HPDE6-E6E7 (cell line): ENCODE measurements around the gene MANSC4.

Experiments
- DNase-seq: peaks from one replicate; pipeline ENCODE4 v3.0.0; 2011; ENCODE audit warnings: missing footprints; ENCODE audit errors: extremely low spot score

Gene MANSC4

GRCh38 chr12:27779920-27780611 lies at the start of gene MANSC4, which contains the start of gene KLHL42:
Gene MANSC4 (minus strand): TSS chr12:27780236. CDS start chr12:27771276, 8,960 bp downstream.
Gene KLHL42 (plus strand): TSS chr12:27780233. CDS start chr12:27780331, 98 bp downstream.
- DNase-seq = peak; percentile 59

DNA sequence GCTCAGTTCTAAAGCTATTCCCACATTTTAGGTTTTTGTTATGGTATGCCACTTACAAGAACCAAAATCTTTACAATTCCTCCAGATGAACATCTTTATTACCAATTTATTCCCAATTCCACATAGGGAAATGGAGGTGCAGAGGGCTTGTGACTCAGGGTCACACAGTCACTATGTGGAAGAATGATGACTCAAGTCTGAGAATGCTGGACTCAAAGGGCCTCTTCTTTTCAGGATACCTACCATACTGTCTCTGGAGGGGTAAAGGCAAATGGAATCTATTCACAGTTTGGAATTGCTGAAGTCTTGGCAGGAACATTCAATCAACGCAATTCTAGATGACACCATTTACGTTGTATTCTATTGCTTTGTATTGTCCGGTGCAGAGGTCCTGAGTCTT lies 48.2 kb upstream of the MANSC4 start:
- peak; percentile 37 for DNase-seq

- DNase-seq = no peak
Measured at GRCh38 chr12:27826076-27826475, 46.0 kb upstream of the MANSC4 start.

GRCh38 chr12:27824126-27824842 lies 44.2 kb upstream of the MANSC4 start:
- DNase-seq = no peak

- DNase-seq = no peak
Measured at GRCh38 chr12:27823038-27823437, 43.0 kb upstream of the MANSC4 start.

DNA sequence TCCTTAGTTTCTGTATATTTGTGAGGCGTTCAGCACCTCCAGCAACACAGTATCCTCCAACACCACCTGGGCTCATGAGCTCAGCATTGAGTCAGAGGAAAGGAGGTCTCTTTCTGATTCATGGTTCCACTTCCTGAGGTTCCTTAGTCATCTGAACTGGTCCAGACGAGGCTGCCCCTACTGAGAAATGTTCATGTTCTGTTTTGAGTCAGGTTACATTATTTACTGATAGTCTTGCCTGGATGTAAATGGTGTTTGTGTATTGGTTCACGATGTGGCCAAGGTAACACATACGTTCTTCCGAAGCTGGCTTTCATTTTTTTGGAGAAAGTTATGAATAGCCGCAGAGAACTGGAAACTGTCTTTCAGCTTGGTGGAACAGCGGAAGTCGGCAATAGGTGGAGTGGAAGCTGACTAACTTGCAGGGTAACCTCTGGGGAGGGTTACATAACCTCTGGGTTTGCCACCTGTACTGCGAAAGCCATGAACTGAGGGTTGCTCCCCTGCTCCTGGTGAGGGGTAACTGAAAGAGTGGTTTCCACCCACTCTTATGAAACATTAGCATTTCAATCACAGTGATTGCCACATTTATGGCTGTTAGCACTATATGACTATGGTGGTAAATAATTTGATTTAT lies 42.2 kb upstream of the MANSC4 start:
- DNase-seq = peak; percentile 94

DNA sequence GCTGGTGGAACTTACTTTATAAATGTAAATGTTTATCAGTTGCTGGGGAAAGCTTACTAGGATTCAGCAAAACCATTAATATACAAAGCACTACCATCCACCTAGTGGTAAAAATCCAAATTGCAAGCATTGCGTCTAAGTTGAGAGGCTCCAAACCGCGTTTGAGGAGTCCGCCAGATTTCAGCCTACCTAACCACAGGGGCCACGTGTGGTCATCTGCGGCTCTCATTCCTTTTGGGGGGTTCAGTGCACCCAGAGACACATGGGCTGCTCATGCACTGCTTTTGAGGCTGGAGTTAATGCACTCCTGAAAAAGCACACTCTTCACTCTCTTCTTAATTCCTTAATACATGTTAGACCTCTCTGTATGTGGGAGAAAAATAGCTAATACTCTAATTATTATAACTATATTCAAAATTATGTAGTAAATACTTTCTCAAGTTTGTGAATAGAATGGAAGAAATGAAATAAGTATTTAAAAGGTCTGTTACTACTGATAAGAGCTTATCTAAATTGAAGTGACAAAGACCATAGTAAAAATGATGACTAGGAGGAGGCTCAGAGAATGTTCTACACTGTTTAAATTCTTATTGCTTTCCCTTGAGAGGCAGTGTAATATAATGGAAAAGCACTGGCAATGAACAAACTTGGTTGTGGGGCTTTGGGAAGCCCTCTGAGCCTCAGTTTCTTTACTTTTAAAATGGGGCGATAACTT lies 41.4 kb upstream of the MANSC4 start:
- peak; percentile 44 for DNase-seq

DNA sequence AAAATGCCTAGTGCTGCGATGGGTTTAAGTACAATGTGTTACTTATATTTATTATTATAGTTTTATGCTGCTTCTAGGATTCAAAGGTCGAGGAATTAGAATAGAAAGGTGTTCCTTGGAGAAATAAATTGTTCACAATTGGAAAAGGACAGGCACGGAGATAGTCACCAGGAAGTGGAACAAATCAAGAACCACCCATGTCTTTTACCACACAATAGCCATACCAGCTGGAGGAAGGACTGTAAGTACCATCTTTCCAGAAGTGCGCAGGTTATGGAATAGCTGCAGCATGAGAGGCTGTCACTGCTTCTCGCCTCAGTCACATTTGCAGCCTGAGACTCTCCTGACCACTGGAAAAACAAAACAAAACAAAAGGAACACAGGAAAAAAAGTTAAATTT lies 40.5 kb upstream of the MANSC4 start:
- no peak for DNase-seq

DNA sequence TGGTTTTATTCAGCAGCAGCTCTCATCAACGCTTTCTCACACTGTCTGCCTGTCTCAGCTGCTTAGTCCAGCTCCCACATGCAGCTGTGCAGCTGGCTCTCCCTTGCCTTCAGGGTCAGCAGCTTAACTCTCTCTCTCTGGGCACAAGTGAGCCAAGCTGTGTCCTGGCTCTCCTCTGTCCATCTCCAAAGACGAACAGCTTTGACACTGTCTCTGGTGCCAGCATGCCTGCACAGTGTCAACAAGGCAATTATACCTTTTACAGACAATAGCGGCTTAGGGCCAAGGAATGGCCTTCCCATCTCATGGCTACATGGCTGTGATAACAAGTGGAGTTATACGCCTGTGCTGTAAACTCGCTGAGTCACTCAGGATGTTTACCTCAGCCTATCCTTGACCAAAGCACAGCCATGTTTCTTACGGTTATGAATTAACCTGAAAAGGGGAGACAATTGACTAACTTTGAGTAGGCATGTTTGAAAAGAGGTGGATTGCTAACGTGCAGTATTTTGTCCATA lies 38.4 kb upstream of the MANSC4 start:
- DNase-seq = no peak

DNA sequence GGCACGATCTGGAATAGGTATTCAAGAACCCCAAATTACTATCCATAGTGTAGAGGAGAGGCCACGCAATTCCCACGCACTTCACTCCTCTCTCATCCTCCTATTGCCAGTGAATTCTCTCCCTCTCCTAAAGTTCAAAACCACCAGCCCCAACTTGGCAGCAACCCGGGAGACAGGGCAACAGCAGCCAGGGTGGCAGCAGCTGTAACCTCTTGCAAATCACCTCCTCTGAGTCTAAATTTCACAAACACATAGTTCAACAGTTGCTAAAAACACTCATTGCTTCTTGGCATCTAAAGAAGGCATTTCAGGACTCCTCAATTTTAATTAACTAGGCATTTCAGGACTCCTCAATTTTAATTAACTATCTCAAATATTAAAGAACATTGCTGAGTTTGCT lies 37.7 kb upstream of the MANSC4 start:
- DNase-seq = no peak

DNA sequence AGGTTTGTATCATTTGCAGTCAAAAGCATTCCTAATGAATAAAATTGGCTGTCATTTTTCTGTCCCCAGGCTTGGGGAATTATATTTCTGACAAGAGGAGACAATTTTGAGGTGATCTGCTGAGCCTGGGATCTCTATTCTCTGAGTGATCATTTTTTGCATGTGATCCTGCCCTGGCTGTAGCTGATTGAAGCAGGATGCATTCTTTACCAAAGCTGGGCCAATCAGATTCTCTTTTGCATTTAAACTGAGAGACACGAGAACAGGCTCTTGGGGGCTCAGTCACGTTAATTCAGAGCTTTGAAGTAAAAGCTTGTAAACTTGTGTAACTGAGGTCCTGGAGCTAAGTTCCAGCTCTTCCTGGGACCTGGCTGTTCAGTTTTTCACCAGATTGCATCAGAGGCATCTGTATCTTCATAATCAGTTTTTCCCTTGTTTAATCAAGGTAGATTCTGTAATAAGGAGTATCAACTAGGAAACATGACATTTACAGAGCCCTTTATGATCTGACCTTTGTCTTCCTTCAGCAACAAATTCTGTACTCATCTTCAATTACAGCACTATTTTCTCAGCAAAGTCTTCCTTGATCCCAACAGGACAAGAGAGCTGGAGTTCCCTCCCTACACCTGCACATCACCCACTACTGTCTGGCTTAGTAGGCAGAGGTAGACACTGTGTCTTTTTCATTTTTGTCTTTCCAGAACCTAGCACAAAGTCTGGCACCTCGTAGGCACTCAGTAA lies 35.0 kb upstream of the MANSC4 start:
- no peak for DNase-seq

DNA sequence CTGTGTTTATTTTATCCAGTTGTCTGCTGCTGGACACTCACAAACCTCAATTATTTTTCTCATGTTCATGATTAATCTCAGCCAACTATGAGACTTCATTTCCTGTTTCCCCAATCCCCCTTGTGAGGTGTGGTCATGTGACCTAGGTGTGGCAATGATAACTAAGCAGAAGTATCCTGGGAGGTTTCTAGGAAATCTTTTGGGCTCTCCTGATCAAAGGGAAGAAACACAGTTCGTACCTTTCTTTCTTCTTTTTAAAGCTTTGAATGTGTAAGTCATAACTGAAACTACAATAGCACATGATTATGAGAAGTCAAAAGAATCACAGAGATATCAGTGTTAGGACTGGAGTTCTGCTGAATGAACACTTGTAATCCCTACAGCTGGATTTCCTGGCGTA lies 34.4 kb upstream of the MANSC4 start:
- DNase-seq = no peak

DNA sequence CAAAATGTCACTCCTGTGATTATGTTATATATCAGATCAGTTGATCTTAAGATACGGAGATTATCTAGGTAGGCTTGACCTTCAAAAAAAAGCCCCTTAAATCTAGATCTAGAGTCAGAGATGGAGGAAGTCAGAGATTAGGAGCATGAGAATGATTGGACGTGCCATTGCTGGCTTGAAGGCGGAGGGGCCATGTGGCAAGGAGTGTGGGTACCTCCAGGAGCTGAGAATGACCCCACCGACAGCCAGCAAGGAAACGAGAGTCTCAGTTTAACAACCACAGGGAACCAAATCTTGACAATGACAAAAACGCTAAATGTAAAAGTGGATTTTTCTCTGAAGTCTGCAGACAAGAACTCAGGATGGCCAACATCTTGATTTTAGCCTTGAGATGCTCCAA lies 32.5 kb upstream of the MANSC4 start:
- DNase-seq = no peak

DNA sequence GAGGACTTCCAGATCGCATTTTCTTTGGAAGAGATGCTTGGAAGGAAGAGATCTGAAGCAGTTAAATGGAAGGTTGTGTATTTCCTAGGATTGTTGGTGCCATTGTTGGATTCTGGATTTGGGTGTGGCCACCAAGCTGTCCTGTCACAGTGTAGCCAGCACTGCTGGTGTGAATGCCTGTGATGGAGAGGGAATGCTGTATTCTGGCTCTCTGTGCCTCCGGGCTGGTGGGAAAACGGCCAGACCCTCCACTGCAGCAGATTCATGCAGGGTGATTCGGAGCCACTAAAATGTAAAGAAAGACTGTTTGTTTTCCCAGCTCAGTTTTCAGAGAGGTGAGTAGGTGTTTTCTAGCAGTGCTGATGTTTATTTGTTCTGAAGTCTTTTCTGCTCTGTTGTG lies 30.7 kb upstream of the MANSC4 start:
- no peak for DNase-seq

DNA sequence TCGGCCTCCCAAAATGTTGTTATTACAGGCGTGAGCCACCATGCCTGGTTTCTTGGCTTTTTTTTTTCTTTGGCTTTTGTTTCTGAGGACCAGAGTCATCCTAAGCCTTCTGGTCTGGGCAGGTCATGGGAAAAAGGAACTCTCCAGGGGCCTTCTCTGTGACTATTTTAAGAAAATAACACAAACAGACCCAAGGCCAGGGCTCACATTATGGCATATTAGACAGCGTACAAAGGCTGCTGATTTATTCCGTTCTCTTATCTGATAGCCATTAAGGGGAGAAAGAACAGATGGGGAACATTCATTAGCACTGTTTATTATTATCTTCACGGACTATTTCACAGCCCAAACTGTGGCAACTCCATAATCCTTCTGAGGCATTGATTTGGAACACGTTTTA lies 28.8 kb upstream of the MANSC4 start:
- DNase-seq = no peak

GRCh38 chr12:27807063-27807703 lies 27.1 kb upstream of the MANSC4 start:
- no peak for DNase-seq

DNA sequence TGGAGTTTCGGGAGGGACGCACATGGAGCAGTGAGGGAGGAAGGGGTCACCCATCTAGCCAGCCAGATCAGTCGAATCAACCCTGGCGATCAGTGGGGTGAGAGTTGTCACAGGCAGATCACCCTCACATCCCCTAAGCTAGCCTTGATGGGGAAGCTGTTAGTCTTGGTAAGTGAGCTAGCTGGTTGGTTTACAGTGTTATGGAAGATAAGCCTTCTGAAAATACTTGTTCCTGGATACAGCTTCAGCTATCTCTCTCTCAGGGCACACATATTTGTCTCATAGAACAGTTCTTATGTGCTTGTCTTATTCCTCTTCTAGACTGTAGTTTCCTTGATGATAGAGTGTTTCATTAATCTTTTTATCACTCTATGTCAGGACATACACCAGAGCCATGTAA lies 26.2 kb upstream of the MANSC4 start:
- DNase-seq = no peak

GRCh38 chr12:27805238-27805637 lies 25.2 kb upstream of the MANSC4 start:
- no peak for DNase-seq

GRCh38 chr12:27802936-27803335 lies 22.9 kb upstream of the MANSC4 start:
- DNase-seq = no peak

GRCh38 chr12:27802511-27802910 lies 22.5 kb upstream of the MANSC4 start:
- no peak for DNase-seq

DNA sequence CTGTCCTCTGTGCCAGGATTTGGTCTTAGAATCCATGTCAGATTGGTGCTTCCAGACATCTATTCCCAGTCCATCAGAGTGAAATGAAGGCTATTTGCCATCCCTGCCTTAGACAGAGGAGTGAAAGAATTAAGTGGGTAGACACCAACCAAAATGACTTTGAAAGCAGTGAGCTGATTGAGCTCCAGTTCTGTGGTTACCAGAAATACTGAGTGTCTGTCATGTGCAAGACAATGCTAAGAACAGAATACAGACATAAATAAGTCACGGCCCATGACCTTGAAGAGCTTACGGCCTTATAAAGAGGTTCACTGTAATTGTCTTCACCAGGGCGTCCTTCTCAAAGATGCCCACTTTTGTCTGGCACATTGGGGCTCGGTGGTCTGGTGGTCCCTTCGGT lies 21.6 kb upstream of the MANSC4 start:
- no peak for DNase-seq
